NCI-H345 treated with DMSO at 0.1 percent for 48 hours (cell line): Measurements from ENCODE around the gene DNAH1.
A peak's percentile ranks its signal among the peaks of the same experiment; 100 is the strongest.

Source experiments
- DNase-seq: peaks from one replicate; lab custom pipeline; 2025; ENCODE audit not compliant: unreplicated experiment; lab: John Stamatoyannopoulos, UW

The DNAH1 gene

DNA sequence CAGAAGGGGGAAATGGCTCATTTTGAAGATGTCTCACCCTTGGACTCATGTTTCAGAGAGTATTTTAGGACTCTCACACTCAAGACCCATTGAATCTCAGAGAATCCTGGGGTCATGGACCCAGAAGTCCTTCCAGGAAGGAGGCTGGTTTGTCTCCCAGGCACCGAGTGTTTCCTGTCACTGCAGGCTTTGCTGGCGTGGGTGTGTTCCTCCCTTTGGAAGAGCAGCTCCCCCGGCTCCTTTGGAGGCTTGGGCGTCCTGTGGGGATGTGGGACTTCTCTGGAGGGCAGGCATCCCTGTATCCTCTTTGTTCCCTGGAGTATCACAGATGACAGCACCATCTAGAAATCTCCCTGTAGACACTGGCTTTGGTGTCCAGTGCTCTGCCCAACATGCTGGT lies 40.0 kb downstream of the DNAH1 start:
- no peak for DNase-seq

DNA sequence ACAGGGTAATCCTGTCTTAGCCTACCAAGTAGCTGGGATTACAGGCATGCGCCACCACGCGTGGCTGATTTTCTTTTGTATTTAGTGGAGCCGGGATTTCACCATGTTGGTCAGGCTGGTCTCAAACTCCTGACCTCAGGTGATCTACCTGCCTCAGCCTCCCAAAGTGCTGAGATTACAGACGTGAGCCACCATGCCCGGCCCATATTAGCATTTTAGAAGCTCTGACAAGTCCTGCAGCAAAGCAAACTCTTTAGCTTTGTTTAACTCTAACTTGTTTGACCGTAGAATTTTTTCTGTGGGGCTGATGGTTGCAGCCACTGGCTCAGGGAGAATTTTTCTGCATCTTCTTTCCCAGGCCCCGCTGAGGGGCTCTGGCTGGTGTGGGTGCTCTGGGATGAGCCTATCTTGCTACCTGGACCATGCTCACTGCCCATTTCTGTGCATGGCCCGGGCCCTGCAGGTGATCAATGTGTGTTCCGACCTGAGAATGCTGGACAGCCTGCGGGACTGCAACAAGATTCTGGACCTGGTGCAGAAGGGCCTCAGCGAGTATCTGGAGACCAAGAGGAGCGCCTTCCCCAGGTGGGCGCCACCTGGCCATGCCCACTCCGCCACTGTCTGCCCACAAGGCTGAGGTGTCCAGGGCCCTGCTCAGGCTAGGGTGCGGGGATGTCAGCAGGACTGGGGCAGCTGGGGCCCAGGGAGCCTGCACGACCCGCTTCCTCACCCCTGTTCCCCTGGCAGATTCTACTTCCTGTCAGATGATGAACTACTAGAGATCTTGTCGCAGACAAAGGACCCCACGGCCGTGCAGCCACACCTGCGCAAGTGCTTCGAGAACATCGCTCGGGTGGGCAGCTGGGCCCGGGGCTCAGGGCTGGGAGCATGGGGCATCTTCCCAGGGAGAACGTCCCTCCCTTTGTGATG lies 41.3 kb downstream of the DNAH1 start:
- no peak for DNase-seq

DNA sequence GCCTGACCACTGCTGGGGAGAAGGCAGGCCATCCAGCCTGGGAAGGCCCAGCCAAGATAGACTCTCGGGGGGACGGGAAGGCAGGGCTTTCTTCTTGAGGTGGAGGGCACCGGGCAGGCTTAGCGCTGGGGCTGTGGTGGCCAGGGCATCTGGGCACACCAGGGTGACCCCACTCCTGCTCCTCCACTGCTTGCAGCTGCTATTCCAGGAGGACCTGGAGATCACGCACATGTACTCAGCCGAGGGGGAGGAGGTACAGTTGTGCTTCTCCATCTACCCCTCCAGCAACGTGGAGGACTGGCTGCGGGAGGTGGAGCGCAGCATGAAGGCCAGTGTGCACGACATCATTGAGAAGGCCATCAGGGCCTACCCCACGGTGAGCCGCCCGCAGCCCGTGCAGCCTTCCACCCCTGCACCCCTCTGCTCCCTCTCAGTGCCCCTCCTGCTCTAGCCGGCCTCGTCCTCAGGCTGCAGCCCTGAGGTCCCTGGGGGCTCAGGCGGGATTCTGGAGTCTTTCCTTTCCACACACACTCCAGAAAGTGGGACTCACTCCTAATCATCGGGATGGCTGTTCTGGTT lies 42.3 kb downstream of the DNAH1 start:
- DNase-seq: no peak

DNA sequence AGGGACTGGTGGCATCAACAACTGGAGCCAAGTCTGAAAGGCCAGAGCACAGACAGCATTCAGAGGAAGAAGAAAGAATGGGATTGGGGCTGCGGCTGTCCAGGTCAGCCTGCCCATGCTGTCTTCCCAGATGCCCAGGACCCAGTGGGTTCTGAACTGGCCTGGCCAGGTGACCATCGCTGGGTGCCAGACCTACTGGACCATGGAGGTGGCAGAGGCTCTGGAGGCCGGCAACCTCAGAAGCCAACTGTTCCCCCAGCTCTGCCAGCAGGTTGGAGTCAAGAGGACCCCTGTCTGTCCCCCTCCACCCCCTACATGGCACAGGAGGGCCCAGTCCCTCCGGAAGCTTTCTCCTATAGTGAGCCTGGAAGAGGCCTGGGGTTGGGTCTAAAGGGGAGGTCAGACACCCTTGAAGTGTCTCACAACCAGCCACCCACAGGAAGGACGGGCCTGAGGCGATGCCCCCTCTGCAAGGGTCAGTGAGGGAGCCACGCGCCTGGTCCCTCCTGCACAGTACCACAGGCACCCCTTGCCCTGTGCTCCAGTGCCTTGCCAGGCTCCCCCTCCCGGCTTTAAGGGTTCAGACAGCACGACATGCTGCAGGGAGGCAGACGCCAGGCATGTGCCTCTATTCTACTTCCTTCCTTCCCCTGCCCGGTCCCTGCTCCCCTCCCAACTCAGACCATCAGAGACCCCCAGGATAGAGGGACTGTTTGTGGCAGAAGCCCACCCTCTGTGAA lies 43.2 kb downstream of the DNAH1 start:
- DNase-seq: no peak

DNA sequence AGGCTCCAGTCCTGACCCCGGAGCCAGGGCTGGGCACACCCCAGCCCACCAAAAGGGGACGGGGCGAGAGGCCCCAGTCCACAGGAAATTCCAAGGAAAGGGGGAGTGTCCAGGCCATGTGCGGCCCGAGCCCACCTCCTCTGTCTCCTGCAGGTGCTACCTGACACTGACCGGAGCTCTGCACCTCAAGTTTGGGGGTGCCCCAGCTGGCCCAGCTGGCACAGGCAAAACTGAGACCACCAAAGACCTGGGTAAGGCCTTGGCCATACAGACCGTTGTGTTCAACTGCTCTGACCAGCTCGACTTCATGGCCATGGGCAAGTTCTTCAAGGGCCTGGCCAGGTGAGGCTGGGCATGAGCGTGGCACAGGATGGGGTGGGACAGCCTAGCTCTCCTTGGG lies 44.9 kb downstream of the DNAH1 start:
- DNase-seq: no peak

DNA sequence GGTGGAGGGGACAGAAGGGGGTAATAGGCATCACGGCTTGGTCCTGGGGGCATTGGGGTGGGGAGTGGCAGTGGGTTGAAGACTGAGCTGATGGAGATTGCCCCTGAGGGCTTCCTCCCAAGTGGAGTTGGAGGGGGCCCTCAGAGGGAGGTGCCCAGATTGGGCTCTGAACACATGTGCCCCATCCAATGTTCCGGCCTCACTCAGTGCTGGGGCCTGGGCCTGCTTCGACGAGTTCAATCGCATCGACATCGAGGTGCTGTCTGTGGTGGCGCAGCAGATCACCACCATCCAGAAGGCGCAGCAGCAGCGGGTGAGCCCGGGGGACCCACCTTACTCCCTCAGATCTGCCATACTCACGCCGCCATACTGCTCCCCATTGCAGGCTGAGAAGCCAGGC lies 45.3 kb downstream of the DNAH1 start:
- DNase-seq: no peak

DNA sequence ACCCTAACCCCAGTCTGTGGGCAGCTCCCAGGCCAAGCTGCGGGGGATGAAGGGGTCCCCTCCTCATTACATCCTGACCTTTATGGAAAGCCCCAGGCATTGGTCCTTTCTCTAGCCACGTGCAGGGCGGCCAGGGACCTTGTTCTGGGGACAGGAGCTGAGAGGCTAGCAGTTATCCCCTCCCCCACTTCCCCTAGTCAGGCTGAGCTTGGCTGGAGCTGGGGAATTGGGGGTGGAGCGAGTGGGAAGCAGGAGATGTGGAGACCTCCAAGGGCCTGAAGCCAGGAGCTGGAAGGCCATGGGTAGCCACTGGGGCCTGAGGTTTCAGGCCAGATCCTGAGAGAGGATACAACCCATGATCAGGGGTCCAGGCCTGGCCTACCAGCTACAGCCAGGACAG lies 45.8 kb downstream of the DNAH1 start:
- no peak for DNase-seq

DNA sequence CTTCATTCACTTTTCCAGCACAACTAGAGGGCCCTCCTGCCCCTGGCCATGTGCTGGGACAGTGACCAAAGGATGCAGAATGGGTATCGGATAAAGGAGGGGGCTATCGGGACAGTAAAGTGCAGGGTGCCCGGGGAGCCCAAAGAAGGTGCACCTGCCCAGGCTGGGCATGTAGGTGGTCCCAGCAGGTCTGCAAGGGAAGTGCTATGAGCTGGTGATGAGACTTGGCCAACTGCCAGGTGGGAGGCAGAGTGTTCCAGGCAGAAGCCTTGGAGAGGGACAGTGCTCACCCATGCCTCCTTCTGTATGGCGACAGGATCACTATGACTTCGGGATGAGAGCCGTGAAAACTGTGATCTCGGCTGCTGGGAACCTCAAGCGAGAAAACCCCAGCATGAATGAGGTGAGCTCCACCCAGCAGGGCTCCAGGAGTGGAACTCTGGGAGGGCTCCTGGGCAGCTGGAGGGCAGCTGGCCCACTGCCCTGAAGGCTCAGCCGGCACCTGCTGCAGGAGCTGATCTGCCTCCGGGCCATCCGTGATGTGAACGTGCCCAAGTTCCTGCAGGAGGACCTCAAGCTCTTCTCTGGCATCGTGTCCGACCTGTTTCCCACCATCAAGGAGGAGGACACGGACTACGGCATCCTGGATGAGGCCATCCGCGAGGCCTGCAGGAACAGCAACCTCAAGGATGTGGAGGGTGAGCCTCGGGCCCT lies 48.4 kb downstream of the DNAH1 start:
- peak; percentile 30 for DNase-seq

DNA sequence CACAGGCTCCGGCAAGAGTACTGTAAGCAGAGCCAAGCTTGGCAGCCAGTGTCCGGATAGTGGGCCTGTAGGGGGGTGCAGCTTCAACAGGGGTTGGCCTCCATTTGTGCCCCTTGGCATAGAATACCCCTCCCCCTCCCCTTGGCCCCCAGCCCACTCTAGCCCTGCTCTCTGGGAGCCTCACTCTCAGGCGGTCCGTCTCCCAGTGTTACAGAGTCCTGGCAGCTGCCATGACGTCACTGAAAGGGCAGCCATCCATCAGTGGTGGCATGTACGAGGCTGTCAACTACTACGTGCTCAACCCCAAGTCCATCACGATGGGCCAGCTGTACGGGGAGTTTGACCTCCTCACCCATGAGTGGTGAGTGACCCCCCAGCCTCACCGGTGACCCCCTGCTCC lies 50.4 kb downstream of the DNAH1 start:
- DNase-seq: no peak

DNA sequence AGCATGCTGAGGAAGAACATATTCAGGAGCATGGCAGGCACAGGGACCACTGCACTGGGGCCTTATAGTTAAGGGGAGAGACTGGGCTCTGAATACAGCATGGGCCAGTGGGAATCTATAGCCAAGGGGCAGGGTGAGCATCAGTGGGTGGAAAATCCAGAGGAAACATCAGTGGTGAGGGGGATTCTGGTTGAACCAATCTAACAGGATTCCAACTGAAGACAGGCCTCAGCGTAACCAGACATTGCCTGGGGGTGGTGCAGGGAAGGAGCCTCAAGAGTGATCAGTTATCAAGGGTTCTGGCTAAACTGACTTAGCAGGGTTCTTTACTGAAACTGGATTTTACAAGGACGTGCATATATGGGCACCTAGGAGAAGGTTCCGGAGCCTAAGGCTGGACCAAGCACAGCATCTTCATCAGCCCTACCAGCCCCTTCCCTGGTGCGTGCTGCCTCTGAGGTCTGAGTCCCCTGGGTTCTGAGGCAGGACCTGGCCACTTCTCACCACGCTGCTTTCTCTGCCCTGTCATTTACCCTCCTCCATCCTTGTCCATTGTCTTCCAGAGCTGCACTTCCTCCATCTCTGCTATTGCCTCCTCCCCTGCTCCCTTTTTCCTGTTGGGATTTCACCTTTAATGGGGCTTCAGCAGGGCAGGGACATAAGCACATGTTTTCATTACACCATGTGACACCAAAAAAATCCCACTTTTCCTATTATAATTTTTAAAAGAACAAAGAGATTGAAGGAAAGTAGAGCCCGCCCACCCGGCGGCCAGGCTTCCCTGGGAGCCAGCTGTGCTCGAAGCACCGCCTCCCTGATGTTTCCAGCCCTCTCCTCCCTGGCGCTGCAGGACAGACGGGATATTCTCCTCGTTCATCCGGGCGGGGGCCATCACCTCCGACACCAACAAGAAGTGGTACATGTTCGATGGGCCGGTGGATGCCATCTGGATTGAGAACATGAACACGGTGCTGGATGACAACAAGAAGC lies 52.1 kb downstream of the DNAH1 start:
- no peak for DNase-seq

DNA sequence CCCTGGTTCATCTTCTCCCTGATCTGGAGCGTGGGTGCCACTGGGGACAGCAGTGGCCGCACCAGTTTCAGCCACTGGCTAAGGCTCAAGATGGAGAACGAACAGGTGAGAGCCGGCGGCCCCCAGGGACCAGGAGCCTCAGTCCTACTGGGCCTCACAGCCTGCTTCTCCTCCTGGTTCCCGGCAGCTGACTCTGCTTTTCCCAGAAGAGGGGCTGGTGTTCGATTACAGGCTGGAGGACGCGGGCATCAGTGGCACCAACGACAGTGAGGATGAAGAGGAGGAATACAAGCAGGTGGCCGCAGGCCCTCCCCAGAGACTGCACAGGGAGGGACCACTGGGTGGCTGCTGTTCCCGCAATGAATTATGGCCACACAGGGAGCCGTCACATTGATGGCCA lies 54.4 kb downstream of the DNAH1 start:
- DNase-seq: no peak

DNA sequence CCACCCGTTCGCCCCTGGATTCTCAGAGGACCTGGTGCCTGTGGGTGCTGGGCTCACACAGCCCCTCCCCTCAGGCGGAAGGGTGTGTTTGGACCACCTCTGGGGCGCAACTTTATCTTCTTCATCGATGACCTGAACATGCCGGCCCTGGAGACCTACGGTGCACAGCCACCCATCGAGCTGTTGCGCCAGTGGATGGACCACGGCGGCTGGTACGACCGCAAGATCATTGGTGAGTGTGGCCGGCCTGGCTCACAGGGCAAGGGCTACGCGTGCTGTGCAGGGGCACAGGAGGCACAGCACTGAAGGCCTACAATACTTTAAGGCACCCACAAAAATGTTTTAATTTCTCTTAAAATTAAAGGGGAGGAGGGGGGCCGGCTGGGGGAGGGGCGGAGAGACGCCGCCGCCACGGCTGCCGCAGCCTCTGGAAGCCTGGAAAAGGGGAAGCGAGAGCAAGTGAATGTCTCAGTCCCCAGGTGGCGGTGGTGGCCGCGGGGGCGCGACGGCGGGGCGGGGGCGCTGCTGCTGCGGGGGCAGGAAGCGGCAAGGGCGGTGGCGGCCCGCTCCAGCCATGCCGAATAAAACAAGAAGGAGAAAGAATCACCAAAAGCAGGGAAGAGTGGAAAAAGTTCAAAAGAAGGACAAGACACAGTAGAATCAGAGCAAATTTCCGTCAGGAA lies 56.8 kb downstream of the DNAH1 start:
- DNase-seq: no peak

DNA sequence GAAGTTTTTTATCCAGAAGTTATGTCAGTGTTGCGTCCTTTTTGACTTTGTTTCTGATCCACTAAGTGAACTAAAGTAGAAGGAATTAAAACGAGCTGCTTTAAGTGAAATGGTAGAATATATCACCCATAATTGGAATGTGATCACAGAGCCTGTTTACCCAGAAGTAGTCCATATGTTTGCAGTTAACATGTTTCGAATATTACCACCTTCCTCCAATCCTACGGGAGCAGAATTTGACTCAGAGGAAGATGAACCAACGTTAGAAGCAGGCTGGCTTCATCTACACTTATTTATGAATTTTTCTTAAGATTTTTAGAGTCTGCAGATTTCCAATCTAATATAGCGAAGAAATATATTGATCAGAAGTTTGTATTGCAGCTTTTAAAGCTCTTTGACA lies 57.6 kb downstream of the DNAH1 start:
- no peak for DNase-seq

DNA sequence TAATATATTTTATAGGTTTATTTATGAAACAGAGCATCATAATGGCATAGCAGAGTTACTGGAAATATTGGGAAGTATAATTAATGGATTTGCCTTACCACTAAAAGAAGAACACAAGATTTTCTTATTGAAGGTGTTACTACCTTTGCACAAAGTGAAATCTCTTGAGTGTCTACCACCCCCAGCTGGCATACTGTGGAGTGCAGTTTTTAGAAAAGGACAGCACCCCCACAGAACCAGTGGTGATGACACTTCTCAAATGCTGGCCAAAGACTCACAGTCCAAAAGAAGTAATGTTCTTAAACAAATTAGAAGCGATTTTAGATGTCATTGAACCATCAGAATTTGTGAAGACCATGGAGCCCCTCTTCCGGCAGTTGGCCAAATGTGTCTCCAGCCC lies 58.1 kb downstream of the DNAH1 start:
- no peak for DNase-seq

DNA sequence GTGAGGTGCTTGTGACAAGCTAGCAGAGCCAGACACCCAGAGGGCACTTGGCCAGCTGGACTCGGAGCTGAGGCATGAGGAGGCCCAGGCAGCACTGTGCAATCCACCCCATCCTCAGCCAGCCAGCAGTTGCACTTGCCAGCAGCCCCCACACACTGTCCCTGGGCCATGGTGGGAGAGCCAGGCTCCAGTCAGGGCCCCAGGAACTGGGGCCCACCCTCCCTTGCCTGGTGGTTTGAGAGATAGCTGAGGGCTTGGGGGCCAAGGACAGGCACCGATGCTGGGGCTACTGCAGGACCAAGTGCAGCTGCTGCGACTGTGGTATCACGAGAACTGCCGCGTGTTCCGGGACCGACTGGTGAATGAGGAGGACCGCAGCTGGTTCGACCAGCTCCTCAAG lies 63.5 kb downstream of the DNAH1 start:
- DNase-seq: no peak

DNA sequence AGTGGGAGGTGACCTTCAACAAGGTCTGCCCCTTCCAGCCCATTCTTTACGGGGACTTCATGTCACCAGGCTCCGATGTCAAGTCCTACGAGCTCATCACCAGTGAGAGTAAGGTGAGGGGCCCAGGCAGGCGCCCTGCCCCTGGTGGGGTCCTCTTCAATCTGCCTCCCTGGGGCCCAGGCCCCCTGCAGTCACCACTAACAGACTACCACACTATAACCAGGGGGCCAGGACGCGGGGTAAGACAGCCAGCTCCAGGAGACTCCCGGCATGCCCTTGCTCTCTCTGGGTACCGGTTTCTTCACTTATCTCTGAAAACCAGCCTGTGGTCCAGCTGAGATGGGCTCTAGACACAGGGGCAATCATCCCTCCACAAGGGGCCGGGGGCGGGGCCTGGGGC lies 63.9 kb downstream of the DNAH1 start:
- no peak for DNase-seq

DNA sequence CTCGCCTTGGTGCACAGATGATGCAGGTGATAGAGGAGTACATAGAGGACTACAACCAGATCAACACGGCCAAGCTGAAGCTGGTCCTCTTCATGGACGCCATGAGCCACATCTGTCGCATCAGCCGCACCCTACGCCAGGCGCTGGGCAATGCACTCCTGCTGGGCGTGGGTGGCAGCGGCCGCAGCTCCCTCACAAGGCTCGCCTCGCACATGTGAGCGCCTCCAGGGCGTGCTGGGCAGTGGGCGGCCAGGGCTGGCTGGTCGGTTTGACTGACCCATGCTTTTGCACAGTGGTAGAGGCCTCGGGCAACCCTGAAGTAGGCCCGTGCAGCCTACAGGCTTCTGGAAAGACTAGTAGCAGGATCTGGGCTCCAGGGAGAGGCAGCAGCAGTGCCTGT lies 65.5 kb downstream of the DNAH1 start:
- no peak for DNase-seq

DNA sequence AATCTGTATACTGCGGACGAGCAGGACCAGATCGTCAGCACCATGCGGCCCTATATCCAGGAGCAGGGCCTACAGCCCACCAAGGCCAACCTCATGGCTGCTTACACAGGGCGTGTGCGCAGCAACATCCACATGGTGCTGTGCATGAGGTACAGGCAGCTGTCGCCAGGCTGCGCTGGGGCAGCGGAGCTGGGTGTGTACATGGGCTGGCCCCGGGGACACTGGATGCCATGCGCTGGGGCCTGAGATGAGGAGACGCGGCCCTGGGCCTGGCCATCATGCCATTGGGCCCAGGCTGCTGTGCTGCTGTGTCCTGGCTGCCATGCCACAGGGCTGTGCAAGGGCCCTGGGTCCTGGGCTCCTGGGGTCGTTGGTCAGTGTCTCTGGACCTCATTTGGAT lies 67.3 kb downstream of the DNAH1 start:
- DNase-seq: no peak

DNA sequence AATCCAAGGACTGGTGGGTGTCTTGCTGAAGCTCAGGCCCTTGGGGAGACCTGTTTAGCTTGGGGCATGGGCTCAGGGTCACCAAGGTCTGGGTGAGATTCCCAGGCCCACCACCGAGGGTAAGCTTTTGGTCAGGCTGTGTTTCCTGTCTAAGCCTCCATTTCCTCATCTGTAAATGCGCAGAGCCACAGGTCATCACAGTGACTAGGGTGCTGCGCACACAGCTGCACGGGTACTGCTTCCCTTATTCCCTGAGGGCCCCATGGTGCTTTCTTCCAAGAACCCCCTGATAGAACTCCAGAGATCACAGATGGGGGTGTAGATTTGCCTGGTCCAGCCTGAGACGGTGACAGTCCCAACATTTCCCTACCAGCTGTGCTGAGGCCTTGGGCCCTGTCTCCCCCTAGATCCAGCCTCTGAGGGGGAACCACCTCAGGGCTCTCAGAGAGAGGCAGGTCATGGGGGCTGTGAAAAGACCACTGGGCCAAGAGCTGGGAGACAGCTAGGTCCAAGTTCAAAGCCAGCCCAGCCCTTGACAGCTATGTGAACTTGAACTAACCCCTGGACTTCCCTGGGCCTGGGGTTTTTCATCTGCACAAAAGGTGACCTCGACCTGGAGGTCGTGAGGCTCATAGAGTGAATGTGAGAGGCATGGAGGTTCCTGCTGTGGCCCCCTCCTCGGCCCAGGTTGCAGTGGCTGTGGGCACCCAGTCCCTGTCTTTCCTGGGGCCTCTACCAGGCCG lies 68.1 kb downstream of the DNAH1 start:
- no peak for DNase-seq
